Activated T-helper 2 cell treated with anti-CD3 and anti-CD28 coated beads, Interferon-gamma antibody, Interleukin-2, Interleukin-4, amounts not matched to agents 10 μg/mL and 5 μg/mL and 100 μg/mL, durations not matched to agents 14 hours and 24 hours and 36 hours (primary cell): ENCODE measurements around the gene SIX6. TPM values are rescaled to one million over a fixed set of nuclear protein-coding genes. Genes with fewer than 3 reads are reported as not detected.
A peak's percentile ranks its signal among the peaks of the same experiment; 100 is the strongest.
"Not testable (repeated sequence)": the region's sequence is repeated elsewhere in the genome, so short reads cannot be mapped to it uniquely, and the experiment has no call there.

Experiments used
- DNase-seq: peaks from one replicate; pipeline ENCODE4 v3.0.0; 2021; ENCODE audit warnings: low spot score
- H3K27ac Mint-ChIP-seq: one replicate; pipeline ENCODE4 v1.8.0; 2021; ENCODE audit warnings: mixed read lengths
- H3K27me3 Mint-ChIP-seq: one replicate; pipeline ENCODE4 v1.8.0; 2021; ENCODE audit warnings: low read depth, mixed read lengths
- H3K36me3 Mint-ChIP-seq: one replicate; pipeline ENCODE4 v1.8.0; 2021; ENCODE audit warnings: low read depth, mixed read lengths
- H3K4me1 Mint-ChIP-seq: one replicate; pipeline ENCODE4 v1.8.0; 2021; ENCODE audit warnings: low read depth, mixed read lengths
- H3K4me3 Mint-ChIP-seq: one replicate; pipeline ENCODE4 v1.8.0; 2021; ENCODE audit warnings: low read depth, mild to moderate bottlenecking, moderate library complexity, mixed read lengths
- H3K9me3 Mint-ChIP-seq: one replicate; pipeline ENCODE4 v1.8.0; 2021; ENCODE audit warnings: mixed read lengths
- intact Hi-C: fragments of 100-400 bp; cut with micrococcal nuclease; formaldehyde crosslinking; loops from one replicate; pipeline ENCODE4 v1.15.1; 2023
- total RNA-seq: library from RNA; stranded (reverse); gene quantifications from 2 replicates; pipeline ENCODE4 v1.2.3, GENCODE V29; 2022

The SIX6 gene
- not detected in 2 replicates for total RNA-seq

- intact Hi-C loops = loop anchor here (2.0 kb wide), 1 partner anchor 140 kb away; the partner anchor contains the start of gene SIX1
- Mint-ChIP-seq H3K36me3 (peaks cover 4% of the 10 kb centered on the region), H3K27me3 (peaks cover 82% of the 10 kb centered on the region), H3K4me3 (no peak within 1 kb of the TSS), H3K27ac (peak within 1 kb of the TSS; percentile 12), H3K4me1 (no peaks in the 10 kb centered on the region), H3K9me3 (no peaks in the 10 kb centered on the region)
- DNase-seq = no peak
Observed at GRCh38 chr14:60508707-60509437, at the start of gene SIX6. Gene SIX6, plus strand, starts transcription at chr14:60509146. Its CDS starts 253 bp downstream, at chr14:60509399.

GRCh38 chr14:60480248-60480647 lies 28.7 kb upstream of the SIX6 start:
- DNase-seq, intact Hi-C loops, H3K36me3 Mint-ChIP-seq, H3K27ac Mint-ChIP-seq, H3K4me3 Mint-ChIP-seq, H3K4me1 Mint-ChIP-seq: not testable (repeated sequence)
- Mint-ChIP-seq H3K27me3 (peaks cover 13% of the 10 kb centered on the region), H3K9me3 (peaks cover 12% of the 10 kb centered on the region)

DNA sequence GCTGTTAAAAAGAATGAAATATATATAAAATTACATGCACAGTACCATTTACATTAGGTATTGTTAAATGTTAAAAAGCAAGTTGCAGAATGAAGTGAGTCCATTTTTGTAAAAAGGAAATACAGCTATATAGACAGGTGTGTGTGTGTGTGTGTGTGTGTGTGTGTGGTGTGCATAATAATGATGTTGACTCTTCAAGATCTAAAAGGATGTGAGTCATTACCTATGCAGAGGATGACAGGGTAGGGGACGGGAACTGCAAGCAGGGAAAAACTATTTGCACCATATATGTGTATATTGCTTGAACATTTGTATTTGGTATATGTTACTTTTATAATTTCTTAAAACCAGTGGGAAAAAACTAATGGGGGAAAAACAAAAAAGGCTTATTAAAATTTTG lies 26.2 kb upstream of the SIX6 start:
- no peak for DNase-seq
- no peak overlapping the region for H3K4me3 Mint-ChIP-seq
- no peaks in the 10 kb centered on the region for H3K36me3 Mint-ChIP-seq
- H3K27ac Mint-ChIP-seq = no peak overlapping the region
- H3K27me3 Mint-ChIP-seq = peaks cover 21% of the 10 kb centered on the region
- peaks cover 2% of the 10 kb centered on the region for H3K4me1 Mint-ChIP-seq
- intact Hi-C loops = no loop called here
- peaks cover 12% of the 10 kb centered on the region for H3K9me3 Mint-ChIP-seq

DNA sequence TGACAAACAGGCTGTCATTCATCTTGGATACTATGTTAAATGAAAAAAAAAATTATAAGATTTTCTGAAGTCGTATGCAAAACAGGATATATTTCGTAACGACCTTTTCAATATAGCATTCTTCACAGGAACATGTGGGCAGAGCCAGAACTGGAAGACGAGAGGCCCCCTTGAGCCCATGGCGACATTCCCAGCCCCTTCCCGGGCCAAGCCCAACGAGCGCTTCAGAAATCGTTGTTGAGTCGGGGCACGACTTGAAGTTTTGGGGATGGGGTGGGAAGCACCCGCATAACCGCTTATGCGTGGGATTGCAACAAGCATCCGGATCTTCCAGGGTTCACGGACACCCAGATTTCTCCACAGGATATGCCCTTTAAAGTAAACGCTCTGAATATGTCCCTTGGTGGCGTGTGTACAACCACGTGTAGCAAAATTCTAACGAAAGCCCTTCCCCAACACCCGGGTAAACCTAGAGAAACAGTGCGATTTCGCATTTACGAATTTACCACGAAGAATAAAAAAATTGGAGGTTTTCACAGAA lies 23.8 kb upstream of the SIX6 start:
- DNase-seq = no peak
- H3K4me3 Mint-ChIP-seq = no peak overlapping the region
- intact Hi-C loops = loop anchor here (2.0 kb wide), 1 partner anchor 26 kb away; no protein-coding TSS in a partner anchor
- H3K27ac Mint-ChIP-seq = no peak overlapping the region
- H3K27me3 Mint-ChIP-seq = peaks cover 21% of the 10 kb centered on the region
- H3K4me1 Mint-ChIP-seq = peaks cover 2% of the 10 kb centered on the region
- peaks cover 7% of the 10 kb centered on the region for H3K9me3 Mint-ChIP-seq
- H3K36me3 Mint-ChIP-seq = no peaks in the 10 kb centered on the region

GRCh38 chr14:60485598-60486251 lies 23.2 kb upstream of the SIX6 start, which contains the start of gene C14orf39:
Gene C14orf39, minus strand, starts transcription at chr14:60486063. Its CDS starts 985 bp downstream, at chr14:60485078.
- H3K4me3 Mint-ChIP-seq = no peak within 1 kb of the TSS
- H3K27ac Mint-ChIP-seq = no peak within 1 kb of the TSS
- intact Hi-C loops = loop anchor here (2.0 kb wide), 1 partner anchor 25 kb away; no protein-coding TSS in a partner anchor
- H3K9me3 Mint-ChIP-seq = peaks cover 2% of the 10 kb centered on the region
- DNase-seq = no peak
- H3K27me3 Mint-ChIP-seq = peaks cover 21% of the 10 kb centered on the region
- peaks cover 2% of the 10 kb centered on the region for H3K4me1 Mint-ChIP-seq
- H3K36me3 Mint-ChIP-seq = no peaks in the 10 kb centered on the region

GRCh38 chr14:60487211-60487610 lies 21.7 kb upstream of the SIX6 start:
- H3K9me3 Mint-ChIP-seq = no peaks in the 10 kb centered on the region
- intact Hi-C loops = no loop called here
- no peaks in the 10 kb centered on the region for H3K36me3 Mint-ChIP-seq
- peaks cover 25% of the 10 kb centered on the region for H3K27me3 Mint-ChIP-seq
- no peak for DNase-seq
- H3K27ac Mint-ChIP-seq = no peak overlapping the region
- peaks cover 2% of the 10 kb centered on the region for H3K4me1 Mint-ChIP-seq
- H3K4me3 Mint-ChIP-seq = no peak overlapping the region

GRCh38 chr14:60488175-60488574 lies 20.8 kb upstream of the SIX6 start:
- Mint-ChIP-seq H3K36me3 (no peaks in the 10 kb centered on the region), H3K9me3 (no peaks in the 10 kb centered on the region), H3K4me1 (peaks cover 2% of the 10 kb centered on the region), H3K27me3 (peaks cover 25% of the 10 kb centered on the region), H3K27ac (no peak overlapping the region), H3K4me3 (no peak overlapping the region)
- intact Hi-C loops = no loop called here
- DNase-seq = no peak

DNA sequence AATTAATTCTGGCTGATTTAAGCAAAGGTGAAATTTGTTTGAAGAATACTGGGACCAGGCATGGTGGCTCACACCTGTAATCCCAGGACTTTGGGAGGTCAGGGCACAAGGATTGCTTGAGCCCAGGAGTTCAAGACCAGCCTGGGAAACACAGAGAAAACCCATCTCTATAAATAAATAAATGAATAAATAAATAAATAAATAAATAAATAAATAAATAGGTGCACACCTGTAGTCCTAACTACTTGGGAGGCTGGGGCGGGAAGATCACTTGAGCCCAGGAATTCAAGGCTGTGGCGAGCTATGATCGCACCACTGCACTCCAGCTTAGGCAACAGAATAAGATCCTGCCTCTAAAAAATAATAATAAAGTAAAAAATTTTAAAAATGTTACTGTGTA lies 18.7 kb upstream of the SIX6 start:
- no peaks in the 10 kb centered on the region for H3K36me3 Mint-ChIP-seq
- H3K4me3 Mint-ChIP-seq = no peak overlapping the region
- H3K4me1 Mint-ChIP-seq = peaks cover 2% of the 10 kb centered on the region
- no peak for DNase-seq
- H3K27me3 Mint-ChIP-seq = peaks cover 18% of the 10 kb centered on the region
- no peaks in the 10 kb centered on the region for H3K9me3 Mint-ChIP-seq
- no peak overlapping the region for H3K27ac Mint-ChIP-seq
- intact Hi-C loops = no loop called here

DNA sequence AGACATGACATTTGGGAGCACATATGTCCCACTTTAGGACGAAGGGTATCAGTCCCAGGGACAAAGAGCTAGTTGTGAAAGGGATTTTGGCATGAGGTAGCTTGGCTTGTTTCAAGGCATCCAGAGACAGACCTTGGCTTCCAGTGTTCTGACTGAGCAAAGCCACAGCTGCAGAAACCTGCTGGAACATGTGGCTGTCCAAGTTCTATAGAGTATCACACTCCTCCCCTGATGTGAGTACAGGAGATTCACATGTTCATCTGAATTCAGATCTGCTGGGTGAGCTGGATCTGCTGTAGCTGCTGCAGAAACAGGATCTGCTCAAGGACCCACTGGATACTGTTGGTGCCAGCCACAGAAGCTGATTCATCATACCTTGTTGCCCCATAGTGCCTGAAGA lies 13.0 kb upstream of the SIX6 start:
- no peak overlapping the region for H3K27ac Mint-ChIP-seq
- peaks cover 13% of the 10 kb centered on the region for H3K27me3 Mint-ChIP-seq
- intact Hi-C loops = no loop called here
- no peaks in the 10 kb centered on the region for H3K9me3 Mint-ChIP-seq
- no peak for DNase-seq
- no peaks in the 10 kb centered on the region for H3K36me3 Mint-ChIP-seq
- no peak overlapping the region for H3K4me3 Mint-ChIP-seq
- H3K4me1 Mint-ChIP-seq = no peaks in the 10 kb centered on the region

DNA sequence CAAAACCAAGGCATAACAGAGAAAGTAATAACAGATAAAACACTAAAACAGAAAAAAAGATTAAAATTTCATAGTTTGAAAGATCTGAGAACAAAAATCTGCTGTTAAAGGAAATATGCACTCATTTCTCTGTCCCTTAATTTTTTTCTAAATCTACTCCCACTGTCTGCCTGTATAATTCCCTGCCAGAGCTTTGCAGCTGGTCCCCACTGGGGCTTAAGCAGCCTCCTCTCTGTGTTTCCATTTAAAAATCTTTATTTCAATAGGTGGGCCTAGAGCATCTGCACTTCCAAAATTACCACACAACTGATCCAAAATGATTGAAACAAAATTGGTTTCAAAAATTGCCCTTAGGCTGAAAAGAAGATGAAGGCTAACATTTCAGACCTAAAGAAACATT lies 6.4 kb upstream of the SIX6 start:
- Mint-ChIP-seq H3K27me3 (peaks cover 53% of the 10 kb centered on the region), H3K4me3 (no peak overlapping the region), H3K36me3 (peaks cover 2% of the 10 kb centered on the region), H3K4me1 (no peaks in the 10 kb centered on the region), H3K9me3 (no peaks in the 10 kb centered on the region), H3K27ac (no peak overlapping the region)
- intact Hi-C loops = no loop called here
- DNase-seq = no peak

DNA sequence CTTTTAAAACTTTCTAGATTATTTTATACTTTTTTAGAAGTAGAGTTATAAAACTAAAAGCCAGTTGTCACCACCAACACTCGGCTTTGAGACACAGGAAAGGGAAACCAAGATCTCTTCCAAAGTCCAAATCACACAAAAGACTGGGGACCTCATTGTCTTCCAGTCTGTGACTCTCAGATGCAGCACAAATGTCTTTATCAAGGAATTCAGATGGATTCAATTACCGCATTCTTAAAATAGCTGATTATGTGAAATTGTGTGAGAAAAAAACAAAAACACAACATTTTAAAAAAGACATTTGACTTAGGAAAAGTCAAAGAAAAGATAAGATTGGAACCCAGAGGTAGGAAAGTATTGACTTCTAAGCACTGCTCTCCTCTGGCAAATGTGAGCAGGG lies 3.5 kb upstream of the SIX6 start:
- Mint-ChIP-seq H3K4me1 (no peaks in the 10 kb centered on the region), H3K36me3 (peaks cover 4% of the 10 kb centered on the region), H3K27ac (no peak overlapping the region)

DNA sequence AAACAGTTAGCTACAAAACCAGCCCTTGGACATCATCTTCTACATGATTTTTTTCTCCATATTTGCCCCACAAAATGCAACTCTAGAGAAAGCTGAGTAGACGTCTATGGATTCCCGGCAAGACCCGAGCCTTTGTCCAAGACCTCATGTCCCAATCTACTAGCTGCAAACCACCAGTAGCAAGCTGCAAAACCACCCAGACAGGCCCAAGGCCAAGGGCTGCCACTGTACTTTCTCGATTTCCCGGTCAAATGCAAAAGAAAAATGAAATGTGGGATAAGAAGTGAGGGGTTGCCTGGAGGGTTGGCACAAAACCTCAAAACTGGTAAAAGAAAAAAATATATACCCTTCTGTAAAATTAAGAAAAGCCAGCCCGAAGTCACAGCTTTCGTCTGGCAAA lies 2.9 kb upstream of the SIX6 start:
- Mint-ChIP-seq H3K9me3 (no peaks in the 10 kb centered on the region), H3K4me3 (no peak overlapping the region), H3K4me1 (no peaks in the 10 kb centered on the region), H3K36me3 (peaks cover 4% of the 10 kb centered on the region), H3K27ac (no peak overlapping the region), H3K27me3 (peaks cover 78% of the 10 kb centered on the region)
- intact Hi-C loops = no loop called here
- DNase-seq = no peak

More for the DNA sequence above, 3.5 kb upstream of the SIX6 start:
- intact Hi-C loops = no loop called here
- Mint-ChIP-seq H3K9me3 (no peaks in the 10 kb centered on the region), H3K4me3 (no peak overlapping the region), H3K27me3 (peaks cover 76% of the 10 kb centered on the region)
- DNase-seq = no peak

DNA sequence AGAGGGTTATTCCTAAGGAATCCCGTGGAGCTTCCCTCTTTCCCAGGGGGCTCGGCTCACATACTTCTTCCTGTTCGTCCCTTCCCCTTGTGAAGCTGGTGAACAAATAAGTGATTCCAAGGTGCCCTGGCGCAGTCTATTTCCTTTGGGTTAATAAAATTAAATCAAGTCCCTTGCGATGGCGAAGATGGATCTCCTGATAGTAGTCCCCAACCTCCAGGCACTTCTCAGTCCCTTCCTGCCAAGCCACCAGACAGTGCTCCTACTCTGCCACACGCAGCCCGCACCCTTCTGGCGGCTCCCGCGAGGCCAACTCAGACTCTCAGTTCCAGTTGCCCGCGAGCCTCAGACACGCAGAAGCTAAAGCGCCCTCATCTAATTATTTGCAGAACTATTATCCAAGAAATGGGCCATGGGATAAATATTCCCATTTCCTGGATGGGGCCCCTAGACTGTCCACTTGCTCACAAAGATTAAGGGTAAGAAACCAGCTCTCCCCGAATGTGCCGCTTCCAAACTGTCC lies 2.4 kb upstream of the SIX6 start:
- intact Hi-C loops = no loop called here
- Mint-ChIP-seq H3K27ac (no peak overlapping the region), H3K36me3 (peaks cover 4% of the 10 kb centered on the region), H3K27me3 (peaks cover 79% of the 10 kb centered on the region), H3K4me1 (no peaks in the 10 kb centered on the region), H3K9me3 (no peaks in the 10 kb centered on the region), H3K4me3 (no peak overlapping the region)
- no peak for DNase-seq
